ENCODE results near the gene HSD3B7.

HSD3B7 gene

GRCh38 chr16:30983898-30984610 lies 953 bp upstream of the HSD3B7 start:
- no peak for DNase-seq (ENCODE audit: low spot score)

DNA sequence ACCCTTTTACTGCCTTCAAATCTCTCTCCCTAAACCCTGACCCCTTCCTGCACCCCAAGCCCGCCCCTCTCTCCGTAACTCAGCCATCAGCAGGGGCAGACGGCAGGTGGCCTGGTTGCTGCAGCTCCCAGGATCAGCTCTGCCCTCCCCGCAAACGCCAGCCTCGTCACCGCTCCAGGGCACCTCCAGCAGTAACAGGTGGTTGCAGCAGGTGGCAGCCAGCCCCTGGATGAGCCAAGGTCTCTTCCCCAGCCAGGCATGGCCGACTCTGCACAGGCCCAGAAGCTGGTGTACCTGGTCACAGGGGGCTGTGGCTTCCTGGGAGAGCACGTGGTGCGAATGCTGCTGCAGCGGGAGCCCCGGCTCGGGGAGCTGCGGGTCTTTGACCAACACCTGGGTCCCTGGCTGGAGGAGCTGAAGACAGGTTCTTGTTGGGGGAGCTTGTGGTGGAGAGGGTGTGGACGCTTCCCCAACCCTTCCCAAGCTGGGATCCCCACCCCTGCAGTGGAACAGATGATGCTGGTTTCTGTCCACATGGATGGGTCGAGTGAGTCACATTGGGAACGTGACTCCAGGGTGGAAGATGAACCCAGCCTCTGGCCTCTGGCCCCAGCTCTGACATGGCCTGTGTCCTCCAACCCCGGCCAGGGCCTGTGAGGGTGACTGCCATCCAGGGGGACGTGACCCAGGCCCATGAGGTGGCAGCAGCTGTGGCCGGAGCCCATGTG lies 558 bp downstream of the HSD3B7 start:
- DNase-seq (ENCODE audit: low spot score), result peak; percentile 60

DNA sequence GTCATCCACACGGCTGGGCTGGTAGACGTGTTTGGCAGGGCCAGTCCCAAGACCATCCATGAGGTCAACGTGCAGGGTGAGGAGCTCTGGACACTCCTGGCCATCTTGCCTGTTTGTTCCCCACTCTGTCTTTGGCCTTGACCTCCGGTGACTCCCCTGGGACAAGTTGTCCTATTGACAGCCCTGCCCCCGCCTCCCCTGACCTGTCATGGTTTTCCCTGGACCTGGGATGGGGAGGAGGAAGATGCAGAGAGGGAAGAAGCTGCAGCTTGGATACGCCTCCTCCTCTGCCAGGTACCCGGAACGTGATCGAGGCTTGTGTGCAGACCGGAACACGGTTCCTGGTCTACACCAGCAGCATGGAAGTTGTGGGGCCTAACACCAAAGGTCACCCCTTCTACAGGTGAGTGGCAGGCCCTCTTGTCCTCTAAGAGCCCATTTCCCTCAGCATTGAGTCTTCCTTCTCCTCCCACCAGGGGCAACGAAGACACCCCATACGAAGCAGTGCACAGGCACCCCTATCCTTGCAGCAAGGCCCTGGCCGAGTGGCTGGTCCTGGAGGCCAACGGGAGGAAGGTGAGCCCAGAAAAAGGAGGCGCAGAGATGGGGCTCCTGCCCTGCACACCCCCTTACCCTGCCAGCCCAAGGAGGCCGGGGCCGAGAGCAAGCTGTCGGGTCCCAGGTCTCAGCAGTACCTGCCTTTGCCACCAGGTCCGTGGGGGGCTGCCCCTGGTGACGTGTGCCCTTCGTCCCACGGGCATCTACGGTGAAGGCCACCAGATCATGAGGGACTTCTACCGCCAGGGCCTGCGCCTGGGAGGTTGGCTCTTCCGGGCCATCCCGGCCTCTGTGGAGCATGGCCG lies 1.4 kb downstream of the HSD3B7 start:
- DNase-seq (ENCODE audit: low spot score), result no peak

DNA sequence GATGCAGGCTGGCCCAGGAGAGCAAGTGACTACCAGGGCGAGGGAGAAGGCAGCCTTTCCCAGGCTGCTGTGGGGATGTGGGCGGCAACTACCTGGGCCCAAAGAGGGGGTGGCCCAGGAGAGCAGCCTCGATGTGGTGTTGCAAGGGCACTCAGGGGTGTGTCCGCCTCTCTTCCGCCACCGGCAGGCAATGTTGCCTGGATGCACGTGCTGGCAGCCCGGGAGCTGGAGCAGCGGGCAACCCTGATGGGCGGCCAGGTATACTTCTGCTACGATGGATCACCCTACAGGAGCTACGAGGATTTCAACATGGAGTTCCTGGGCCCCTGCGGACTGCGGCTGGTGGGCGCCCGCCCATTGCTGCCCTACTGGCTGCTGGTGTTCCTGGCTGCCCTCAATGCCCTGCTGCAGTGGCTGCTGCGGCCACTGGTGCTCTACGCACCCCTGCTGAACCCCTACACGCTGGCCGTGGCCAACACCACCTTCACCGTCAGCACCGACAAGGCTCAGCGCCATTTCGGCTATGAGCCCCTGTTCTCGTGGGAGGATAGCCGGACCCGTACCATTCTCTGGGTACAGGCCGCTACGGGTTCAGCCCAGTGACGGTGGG lies 2.7 kb downstream of the HSD3B7 start:
- DNase-seq (ENCODE audit: low spot score), result no peak

- no peak for DNase-seq (ENCODE audit: low spot score)
These were observed 4.6 kb downstream of the HSD3B7 start for GRCh38 chr16:30989469-30990047.

- no peak for DNase-seq (ENCODE audit: low spot score)
These were observed 5.1 kb downstream of the HSD3B7 start for GRCh38 chr16:30990105-30990504.

GRCh38 chr16:30991052-30991451 lies 6.0 kb downstream of the HSD3B7 start:
- no peak for DNase-seq (ENCODE audit: low spot score)

GRCh38 chr16:30992276-30992780 lies 7.3 kb downstream of the HSD3B7 start:
- DNase-seq (ENCODE audit: low spot score), result no peak

GRCh38 chr16:30992931-30993816 lies 8.2 kb downstream of the HSD3B7 start:
- DNase-seq (ENCODE audit: low spot score), result no peak

DNA sequence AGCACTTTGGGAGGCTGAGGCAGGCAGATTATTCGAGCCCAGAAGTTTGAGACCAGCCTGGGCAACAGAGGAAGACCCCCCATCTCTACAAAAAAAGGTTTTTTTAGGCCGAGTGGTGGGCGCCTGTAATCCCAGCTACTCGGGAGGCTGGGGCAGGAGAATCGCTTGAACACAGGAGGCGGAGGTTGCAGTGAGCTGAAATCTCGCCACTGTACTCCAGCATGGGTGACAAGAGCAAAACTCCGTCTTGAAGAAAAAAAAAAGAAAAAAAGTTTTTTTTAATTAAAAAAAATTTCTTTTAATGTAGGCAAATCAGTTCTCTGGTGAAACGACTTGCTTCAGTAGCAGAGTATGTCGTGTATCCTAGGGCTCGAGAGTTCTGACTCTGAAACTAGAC lies 10.9 kb downstream of the HSD3B7 start:
- DNase-seq (ENCODE audit: low spot score), result no peak

DNA sequence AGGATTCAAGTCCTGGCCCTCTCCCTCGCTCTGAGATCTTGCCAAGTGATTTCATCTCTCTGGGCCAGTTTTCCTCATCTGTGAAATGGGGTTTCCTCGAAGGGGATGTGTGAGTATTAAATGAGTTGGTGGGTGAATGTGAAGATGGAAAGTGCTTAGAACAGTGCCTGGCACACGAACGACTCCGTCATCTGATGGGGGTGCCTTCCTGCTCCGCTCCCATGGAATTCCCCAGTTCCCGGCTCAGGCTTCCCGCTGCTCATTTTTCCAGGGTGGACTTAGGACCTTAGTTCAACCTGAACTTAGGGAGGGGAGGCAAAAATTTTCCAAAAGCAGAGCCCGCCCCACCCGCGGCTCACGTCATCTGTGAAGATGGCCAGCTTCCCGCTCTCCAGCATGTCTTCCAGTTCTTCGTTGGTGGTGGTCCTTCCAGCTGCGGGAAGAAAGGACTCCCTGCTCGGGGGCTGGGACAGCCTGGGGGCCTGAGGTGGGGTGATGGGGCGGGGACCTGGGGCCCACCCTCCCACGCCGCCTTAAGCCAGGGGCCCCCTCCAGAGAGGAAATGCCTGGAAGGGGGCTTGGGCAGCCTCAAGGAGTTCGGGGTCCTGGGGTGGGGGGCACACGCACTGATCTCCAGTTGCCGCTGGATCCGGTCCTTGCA lies 11.4 kb downstream of the HSD3B7 start:
- peak; percentile 71 for DNase-seq (ENCODE audit: low spot score)

GRCh38 chr16:30996985-30997724 lies 12.1 kb downstream of the HSD3B7 start:
- DNase-seq (ENCODE audit: low spot score), result peak; percentile 90

- DNase-seq (ENCODE audit: low spot score), result peak; percentile 92
These were observed 13.0 kb downstream of the HSD3B7 start for GRCh38 chr16:30997725-30998711.

DNA sequence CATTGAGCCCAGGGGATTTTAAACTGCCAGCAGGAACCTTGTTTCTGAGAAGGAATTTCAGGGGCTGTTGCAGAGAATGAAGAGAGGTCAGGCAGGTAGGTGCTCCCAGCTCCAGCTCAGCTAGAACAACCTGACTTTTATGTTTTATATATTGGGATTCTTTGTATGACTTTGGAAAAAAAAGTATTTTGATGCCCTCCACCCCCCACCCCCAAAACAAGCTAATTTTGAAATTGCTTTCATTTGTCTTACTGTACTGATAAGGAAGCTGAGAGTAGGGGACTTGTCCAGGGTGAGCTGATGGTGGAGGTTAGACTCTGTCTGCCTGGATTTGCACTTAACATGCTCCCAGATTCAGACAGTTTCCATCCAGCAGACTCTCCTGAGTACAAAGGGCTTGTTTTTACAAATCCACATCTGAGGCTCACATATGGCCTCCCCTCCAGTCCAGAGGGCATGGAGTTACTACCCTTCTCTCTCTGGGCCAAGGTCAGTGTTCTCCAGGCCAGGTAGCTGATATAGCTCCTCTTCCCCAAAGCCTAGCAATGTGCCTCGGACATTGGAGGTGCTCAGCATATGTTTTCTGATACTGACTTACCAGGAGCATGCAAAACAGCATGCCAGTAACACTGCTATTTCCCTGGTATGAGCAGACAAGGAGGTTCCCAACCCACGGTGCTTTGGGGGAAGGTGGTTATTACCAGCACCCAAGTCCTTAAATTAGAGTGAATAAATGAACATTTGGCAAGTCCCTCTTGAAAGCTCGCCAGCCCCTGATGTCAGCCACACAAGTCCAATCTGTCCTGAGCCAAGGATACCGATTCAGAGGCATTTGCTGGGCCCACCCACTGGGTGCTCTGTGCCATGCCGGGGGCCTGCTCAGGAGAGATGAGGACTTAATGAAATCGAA lies 14.1 kb downstream of the HSD3B7 start:
- no peak for DNase-seq (ENCODE audit: low spot score)

GRCh38 chr16:31000671-31001382 lies 15.8 kb downstream of the HSD3B7 start:
- no peak for DNase-seq (ENCODE audit: low spot score)

- no peak for DNase-seq (ENCODE audit: low spot score)
These were observed 16.7 kb downstream of the HSD3B7 start for GRCh38 chr16:31001507-31002249.
